Endothelial cell of umbilical vein (primary cell): ENCODE results near the gene DDX53. TPM values are rescaled to one million over a fixed set of nuclear protein-coding genes. Genes with fewer than 3 reads are reported as not detected.

Experiments
- BruUV-seq: library from RNA; stranded (reverse); fragments of 400-500 nt; replicated peaks from 2 replicates; lab custom pipeline; 2021; lab: Mats Ljungman, UMichigan
- CTCF ChIA-PET: fragments of 300-600, 350-600 bp; sonication (Branson Sonifier 250); formaldehyde crosslinking; loops from one replicate; lab custom pipeline; 2021; ENCODE audit warnings: antibody characterized with exemption, inconsistent platforms; lab: Charles Lee
- POLR2A ChIA-PET: fragments of 300-600, 350-600 bp; sonication (Branson Sonifier 250); formaldehyde crosslinking; loops from one replicate; lab custom pipeline; 2021; ENCODE audit warnings: antibody characterized with exemption, inconsistent platforms; lab: Charles Lee
- DNase-seq: peaks from one replicate; pipeline ENCODE4 v3.0.0-alpha.2; 2011; ENCODE audit warnings: low read depth, low spot score
- FAIRE-seq: peaks from 2 replicates; lab custom pipeline; 2011; peaks lifted over from hg19 to GRCh38; lab: Jason Lieb, UNC
- H2AFZ ChIP-seq: 2 replicates; pipeline ENCODE4 v1.6.0; 2012; ENCODE audit warnings: low read depth, low read length, control low read depth, inconsistent platforms
- H3K27ac ChIP-seq: 2 replicates; pipeline ENCODE4 v1.5.1; 2011; ENCODE audit warnings: low read depth, mild to moderate bottlenecking, control low read depth, low read length, moderate library complexity; ENCODE audit not compliant: insufficient read depth
- H3K27me3 ChIP-seq, 2 experiments: 2 replicates each; pipeline versions ENCODE4 v1.6.0 to v1.6.1; 2011; ENCODE audit warnings: low read length in 2 of 2, mixed read lengths in 1 of 2; ENCODE audit not compliant: control insufficient read depth in 2 of 2, insufficient read depth in 2 of 2
- H3K36me3 ChIP-seq, 2 experiments: 2 replicates in 1 of 2; 3 replicates in 1 of 2; pipeline ENCODE4 v1.5.1; 2011; ENCODE audit warnings: low read length in 2 of 2, mild to moderate bottlenecking in 1 of 2, moderate library complexity in 1 of 2; ENCODE audit not compliant: control insufficient read depth in 2 of 2, insufficient read depth in 2 of 2; ENCODE audit errors: extremely low read depth in 1 of 2
- H3K4me1 ChIP-seq: 3 replicates; pipeline ENCODE4 v1.5.1; 2011; ENCODE audit warnings: mild to moderate bottlenecking, low read length; ENCODE audit not compliant: control insufficient read depth, insufficient read depth; ENCODE audit errors: extremely low read depth
- H3K4me2 ChIP-seq: 2 replicates; pipeline ENCODE4 v1.6.1; 2011; ENCODE audit warnings: low read length, control low read depth, mixed read lengths; ENCODE audit not compliant: insufficient read depth
- H3K4me3 ChIP-seq, 3 experiments: fragments of 200-600 bp in 1 of 3; sonication (generic), shearing (Covaris generic) in 1 of 3; replicated peaks in 1 of 3; 2 replicates each; pipeline ENCODE4 v1.5.1; 2011 to 2016; ENCODE audit warnings: control low read depth in 3 of 3, low read length in 3 of 3, mild to moderate bottlenecking in 2 of 3, inconsistent platforms in 1 of 3, low read depth in 1 of 3, moderate library complexity in 1 of 3; ENCODE audit not compliant: insufficient read depth in 1 of 3
- H3K79me2 ChIP-seq: 2 replicates; pipeline ENCODE4 v1.6.0; 2012; ENCODE audit warnings: low read length, inconsistent platforms; ENCODE audit not compliant: control insufficient read depth, insufficient read depth
- H3K9ac ChIP-seq: replicated peaks from 2 replicates; pipeline ENCODE3; 2011; ENCODE audit warnings: low read length, control low read depth; ENCODE audit not compliant: insufficient read depth; ENCODE audit errors: extremely low read depth
- H3K9me1 ChIP-seq: replicated peaks from 3 replicates; pipeline ENCODE4 v1.6.0; 2011; ENCODE audit warnings: mild to moderate bottlenecking, low read length; ENCODE audit not compliant: control insufficient read depth, insufficient read depth; ENCODE audit errors: extremely low read depth
- H3K9me3 ChIP-seq: replicated peaks from 2 replicates; pipeline ENCODE4 v1.5.1; 2012; ENCODE audit warnings: low read length, inconsistent platforms; ENCODE audit not compliant: control insufficient read depth, insufficient read depth
- H4K20me1 ChIP-seq: replicated peaks from 2 replicates; pipeline ENCODE3; 2011; ENCODE audit warnings: mild to moderate bottlenecking, low read length; ENCODE audit not compliant: control insufficient read depth, insufficient read depth; ENCODE audit errors: extremely low read depth
- CTCF ChIP-seq, 2 donors: IDR thresholded peaks; 1 replicate in 1 of 2; 2 replicates in 1 of 2; pipeline ENCODE4 v1.5.1; 2011; ENCODE audit warnings: low read length in 2 of 2, mild to moderate bottlenecking in 2 of 2, moderate library complexity in 2 of 2, control low read depth in 1 of 2, inconsistent platforms in 1 of 2, low read depth in 1 of 2; ENCODE audit not compliant: insufficient read depth in 1 of 2; ENCODE audit errors: extremely low read depth in 1 of 2
- EZH2 ChIP-seq: IDR thresholded peaks from 2 replicates; pipeline ENCODE4 v1.6.1; 2012; ENCODE audit warnings: borderline replicate concordance, low read depth, mild to moderate bottlenecking, moderate library complexity, low read length, inconsistent platforms; ENCODE audit not compliant: severe bottlenecking
- FOS ChIP-seq: IDR thresholded peaks from 2 replicates; pipeline ENCODE4 v1.6.1; 2011; ENCODE audit warnings: mild to moderate bottlenecking, low read length, moderate library complexity, borderline replicate concordance; ENCODE audit not compliant: insufficient read depth
- GATA2 ChIP-seq: IDR thresholded peaks from 2 replicates; pipeline ENCODE4 v1.7.0; 2011; ENCODE audit warnings: low read depth, mild to moderate bottlenecking, moderate library complexity, mixed read lengths, low read length; ENCODE audit not compliant: insufficient read length, insufficient read depth
- JUN ChIP-seq: IDR thresholded peaks from 2 replicates; pipeline ENCODE4 v1.6.1; 2011; ENCODE audit warnings: borderline replicate concordance, low read depth; ENCODE audit not compliant: insufficient read length, insufficient read depth
- MAX ChIP-seq: IDR thresholded peaks from 2 replicates; pipeline ENCODE4 v1.6.1; 2011; ENCODE audit not compliant: insufficient read depth, insufficient read length
- MYC ChIP-seq: IDR thresholded peaks from one replicate; pipeline ENCODE4 v1.6.1; 2011; ENCODE audit warnings: mild to moderate bottlenecking, low read depth, low read length
- POLR2A ChIP-seq: IDR thresholded peaks from 2 replicates; pipeline ENCODE4 v1.6.1; 2012; ENCODE audit warnings: low read depth, mild to moderate bottlenecking, control low read depth, low read length
- POLR2AphosphoS5 ChIP-seq: IDR thresholded peaks from 2 replicates; pipeline ENCODE4 v1.6.1; 2012; ENCODE audit warnings: low read depth, mild to moderate bottlenecking, control low read depth, low read length, moderate library complexity; ENCODE audit not compliant: insufficient read depth
- dilution Hi-C: fragments of 300-500 bp; cut with MboI; formaldehyde crosslinking; loops from one replicate; pipeline ENCODE4 v1.15.0; 2019; ENCODE audit warnings: low sequenced_read_pairs; ENCODE audit not compliant: extremely low pct_ligation_motif_present
- intact Hi-C: fragments of 100-400 bp; cut with micrococcal nuclease; formaldehyde crosslinking; loops from one replicate; pipeline ENCODE4 v1.10.0; 2022
- polyA plus RNA-seq, 4 experiments: library from polyadenylated mRNA; depleted of rRNA in 3 of 4; stranded (reverse) in 3 of 4; unstranded in 1 of 4; fragments of >200 nt; gene quantifications; 2 replicates each; pipeline versions ENCODE4 v1.2.1 to v1.2.3, GENCODE V29; 2011 to 2012; ENCODE audit warnings: missing spikeins in 1 of 4
- total RNA-seq: library from RNA; stranded (reverse); gene quantifications from 2 replicates; pipeline ENCODE4 v1.2.3, GENCODE V29; 2021

The DDX53 gene
- total and polyA plus RNA-seq, 2 donors (not counting 3 experiments of a cell fraction or from before 2014, with no cell fraction given), result not detected

- ChIA-PET CTCF (no interaction called here), POLR2A (no interaction called here)
- no peaks in the 10 kb centered on the region for H3K9me1 ChIP-seq
- no peak overlapping the region for H3K4me2 ChIP-seq
- H3K4me3 ChIP-seq, result no peak overlapping the region
- H3K79me2 ChIP-seq, result no peaks in the 10 kb centered on the region
- no peak overlapping the region for H2AFZ ChIP-seq
- dilution Hi-C loops (no loop called here), intact Hi-C loops (loop anchor here (5.0 kb wide), 1 partner anchor 226 kb away; no protein-coding TSS in a partner anchor)
- DNase-seq (peak; percentile 12), FAIRE-seq (peak; percentile 61)
- H3K36me3 ChIP-seq, result no peaks in the 10 kb centered on the region
- H4K20me1 ChIP-seq, result no peaks in the 10 kb centered on the region
- no peak overlapping the region for H3K9ac ChIP-seq
- TF ChIP-seq POLR2AphosphoS5, result no peak
- no peak for TF ChIP-seq GATA2
- no peak for TF ChIP-seq FOS
- peak; percentile 6 to 13 for TF ChIP-seq CTCF (IDR thresholded peaks at IDR 0.05; ENCODE audit: extremely low read depth in 1 of 2, insufficient read depth in 1 of 2, low read depth in 1 of 2, low read length in 2 of 2)
- no peaks in the 10 kb centered on the region for H3K9me3 ChIP-seq
- H3K4me1 ChIP-seq, result no peaks in the 10 kb centered on the region
- no peak overlapping the region for H3K27ac ChIP-seq
- no TSS peak for BruUV-seq
- no peaks in the 10 kb centered on the region for H3K27me3 ChIP-seq
Observed at GRCh38 chrX:23008431-23009099, 8.8 kb downstream of the DDX53 start.

- Histone ChIP-seq H3K4me2 (no peak overlapping the region), H3K9me1 (no peaks in the 10 kb centered on the region), H3K36me3 (no peaks in the 10 kb centered on the region), H3K79me2 (no peaks in the 10 kb centered on the region), H3K4me3 (no peak overlapping the region), H3K4me1 (no peaks in the 10 kb centered on the region), H2AFZ (no peak overlapping the region), H4K20me1 (no peaks in the 10 kb centered on the region), H3K9me3 (no peaks in the 10 kb centered on the region), H3K27ac (no peak overlapping the region), H3K27me3 (no peaks in the 10 kb centered on the region), H3K9ac (no peak overlapping the region)
- ChIA-PET POLR2A (no interaction called here), CTCF (no interaction called here)
- intact Hi-C loops (no loop called here), dilution Hi-C loops (no loop called here)
- no TSS peak for BruUV-seq
- DNase-seq, result no peak
- TF ChIP-seq JUN, result no peak
- TF ChIP-seq POLR2AphosphoS5, result no peak
- TF ChIP-seq CTCF (IDR thresholded peaks at IDR 0.05; ENCODE audit: extremely low read depth in 1 of 2, insufficient read depth in 1 of 2, low read depth in 1 of 2, low read length in 2 of 2), result no peak
- TF ChIP-seq MAX, result no peak
- no peak for TF ChIP-seq MYC
- no peak for TF ChIP-seq GATA2
- TF ChIP-seq FOS, result no peak
- TF ChIP-seq EZH2, result no peak
- no peak for TF ChIP-seq POLR2A
- FAIRE-seq, result no peak
Observed at GRCh38 chrX:23012162-23012561, 12.4 kb downstream of the DDX53 start.
